H1 (cell line): ENCODE results near the gene GHRHR. TPM values are rescaled to one million over a fixed set of nuclear protein-coding genes. Genes with fewer than 3 reads are reported as not detected.

Source experiments
- JUN ChIP-seq: IDR thresholded peaks from 2 replicates; pipeline ENCODE4 v1.6.1; 2011; ENCODE audit warnings: low read depth, mild to moderate bottlenecking, improper control_type of control experiment, low read length
- POLR2A ChIP-seq, 2 experiments: IDR thresholded peaks; 1 replicate in 1 of 2; 2 replicates in 1 of 2; pipeline ENCODE4 v1.6.1; 2011; ENCODE audit warnings: low read depth in 2 of 2, low read length in 2 of 2, mild to moderate bottlenecking in 2 of 2; ENCODE audit errors: control extremely low read depth in 1 of 2
- RNF2 ChIP-seq: fragments of 200-900, 300-1000 bp; sonication (generic); IDR thresholded peaks from 2 replicates; pipeline ENCODE4 v1.7.1; 2016; ENCODE audit warnings: borderline replicate concordance, low read depth, mild to moderate bottlenecking, antibody characterized with exemption, low read length; ENCODE audit not compliant: poor library complexity, severe bottlenecking; ENCODE audit errors: missing control alignments
- SIRT6 ChIP-seq: IDR thresholded peaks from one replicate; pipeline ENCODE4 v1.7.1; 2012; ENCODE audit warnings: low read length, inconsistent platforms
- YY1 ChIP-seq: IDR thresholded peaks from 2 replicates; pipeline ENCODE4 v1.6.1; 2011; ENCODE audit warnings: low read depth, mild to moderate bottlenecking, low read length
- polyA plus RNA-seq, 7 experiments: library from polyadenylated mRNA; depleted of rRNA in 3 of 7; stranded (reverse) in 5 of 7; unstranded in 2 of 7; fragments of >200 nt in 5 of 7; fragments of 200-250 nt in 2 of 7; gene quantifications; 1 replicate in 5 of 7; 2 replicates in 1 of 7; 4 replicates in 1 of 7; pipeline versions ENCODE4 v1.2.1 to v1.2.3, GENCODE V29; 2011 to 2013; ENCODE audit warnings: missing spikeins in 2 of 7, mixed read lengths in 2 of 7
- total RNA-seq: library from RNA; stranded (reverse); fragmentation: NEBNext Ultra II Directional; extraction: Animal tissue kit (Norgen Biotek cat#: 25700); gene quantifications from 2 replicates; pipeline ENCODE4 v1.2.1, GENCODE V29; 2021
- TF ChIP-seq, protein P1 (sequence below), 3 experiments: IDR thresholded peaks; 1 replicate in 2 of 3; 2 replicates in 1 of 3; pipeline versions ENCODE4 v1.5.1 to v1.6.1; 2011; ENCODE audit warnings: low read length in 3 of 3, mild to moderate bottlenecking in 3 of 3, inconsistent platforms in 2 of 3, low read depth in 1 of 3, moderate library complexity in 1 of 3; ENCODE audit not compliant: insufficient read depth in 1 of 3; ENCODE audit errors: control extremely low read depth in 1 of 3
- TF ChIP-seq, protein P2 (sequence below): IDR thresholded peaks from 2 replicates; pipeline ENCODE4 v1.6.1; 2012; ENCODE audit warnings: low read length, inconsistent platforms

The GHRHR gene
- total and polyA plus RNA-seq, 2 of the 8 experiments (the other 6 are each of a cell fraction or from before 2014, with no cell fraction given): 0.60 to 6.5 TPM

DNA sequence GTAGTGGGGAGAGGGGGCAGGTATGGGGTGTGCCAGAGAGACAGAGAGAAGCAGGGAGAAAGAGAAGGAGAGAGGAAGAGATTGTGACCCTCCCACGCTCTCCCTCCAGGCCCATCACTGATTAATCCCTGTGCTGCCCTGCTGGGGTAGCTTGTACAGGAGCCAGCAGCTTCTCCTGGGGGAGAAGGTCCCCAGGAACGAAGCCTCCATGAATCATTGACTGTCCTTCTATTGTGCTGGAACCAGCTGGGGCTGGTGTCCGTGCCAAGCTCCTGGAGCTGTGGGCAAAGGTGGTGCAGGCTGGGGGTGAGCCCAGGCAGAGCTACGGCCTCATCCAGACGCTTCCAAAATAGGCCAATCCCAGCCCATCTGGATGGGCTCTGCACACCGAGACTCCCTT lies 31.2 kb upstream of the GHRHR start (continued):
- TF ChIP-seq, protein P1, sequence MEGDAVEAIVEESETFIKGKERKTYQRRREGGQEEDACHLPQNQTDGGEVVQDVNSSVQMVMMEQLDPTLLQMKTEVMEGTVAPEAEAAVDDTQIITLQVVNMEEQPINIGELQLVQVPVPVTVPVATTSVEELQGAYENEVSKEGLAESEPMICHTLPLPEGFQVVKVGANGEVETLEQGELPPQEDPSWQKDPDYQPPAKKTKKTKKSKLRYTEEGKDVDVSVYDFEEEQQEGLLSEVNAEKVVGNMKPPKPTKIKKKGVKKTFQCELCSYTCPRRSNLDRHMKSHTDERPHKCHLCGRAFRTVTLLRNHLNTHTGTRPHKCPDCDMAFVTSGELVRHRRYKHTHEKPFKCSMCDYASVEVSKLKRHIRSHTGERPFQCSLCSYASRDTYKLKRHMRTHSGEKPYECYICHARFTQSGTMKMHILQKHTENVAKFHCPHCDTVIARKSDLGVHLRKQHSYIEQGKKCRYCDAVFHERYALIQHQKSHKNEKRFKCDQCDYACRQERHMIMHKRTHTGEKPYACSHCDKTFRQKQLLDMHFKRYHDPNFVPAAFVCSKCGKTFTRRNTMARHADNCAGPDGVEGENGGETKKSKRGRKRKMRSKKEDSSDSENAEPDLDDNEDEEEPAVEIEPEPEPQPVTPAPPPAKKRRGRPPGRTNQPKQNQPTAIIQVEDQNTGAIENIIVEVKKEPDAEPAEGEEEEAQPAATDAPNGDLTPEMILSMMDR (IDR thresholded peaks at IDR 0.05; ENCODE audit: control extremely low read depth in 1 of 3, insufficient read depth in 1 of 3, low read depth in 1 of 3, low read length in 3 of 3): no peak
- TF ChIP-seq RNF2: no peak
- TF ChIP-seq JUN: no peak
- TF ChIP-seq SIRT6: no peak
- TF ChIP-seq YY1: no peak
- TF ChIP-seq, protein P2, sequence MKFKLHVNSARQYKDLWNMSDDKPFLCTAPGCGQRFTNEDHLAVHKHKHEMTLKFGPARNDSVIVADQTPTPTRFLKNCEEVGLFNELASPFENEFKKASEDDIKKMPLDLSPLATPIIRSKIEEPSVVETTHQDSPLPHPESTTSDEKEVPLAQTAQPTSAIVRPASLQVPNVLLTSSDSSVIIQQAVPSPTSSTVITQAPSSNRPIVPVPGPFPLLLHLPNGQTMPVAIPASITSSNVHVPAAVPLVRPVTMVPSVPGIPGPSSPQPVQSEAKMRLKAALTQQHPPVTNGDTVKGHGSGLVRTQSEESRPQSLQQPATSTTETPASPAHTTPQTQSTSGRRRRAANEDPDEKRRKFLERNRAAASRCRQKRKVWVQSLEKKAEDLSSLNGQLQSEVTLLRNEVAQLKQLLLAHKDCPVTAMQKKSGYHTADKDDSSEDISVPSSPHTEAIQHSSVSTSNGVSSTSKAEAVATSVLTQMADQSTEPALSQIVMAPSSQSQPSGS: no peak
- TF ChIP-seq POLR2A (IDR thresholded peaks at IDR 0.05; ENCODE audit: control extremely low read depth in 1 of 2, low read depth in 2 of 2, low read length in 2 of 2): no peak
- TF ChIP-seq, all 59 proteins: peak for 0
